Mononuclear cell (primary cell): ENCODE measurements around the gene ARFGAP1. TPM values are rescaled to one million over a fixed set of nuclear protein-coding genes. Genes with fewer than 3 reads are reported as not detected.

Experiments used
- H3K27me3 ChIP-seq: 2 replicates; pipeline ENCODE4 v1.6.0; 2011; ENCODE audit warnings: low read length, control low read depth; ENCODE audit not compliant: insufficient read depth
- H3K4me1 ChIP-seq: 2 replicates; pipeline ENCODE4 v1.5.1; 2011; ENCODE audit warnings: mild to moderate bottlenecking, low read length, control low read depth; ENCODE audit not compliant: insufficient read depth
- H3K4me3 ChIP-seq: 2 replicates; pipeline ENCODE4 v1.5.1; 2011; ENCODE audit warnings: mild to moderate bottlenecking, low read length, moderate library complexity
- H3K9me3 ChIP-seq: 2 replicates; pipeline ENCODE4 v1.5.1; 2011; ENCODE audit warnings: low read depth, mild to moderate bottlenecking, control low read depth, low read length
- total RNA-seq: library from RNA; depleted of rRNA; stranded (reverse); fragments of >200 nt; gene quantifications from one replicate; pipeline ENCODE4 v1.2.3, GENCODE V29; 2012

ARFGAP1 gene
- total RNA-seq, 1 donor, result 36.4 TPM

DNA sequence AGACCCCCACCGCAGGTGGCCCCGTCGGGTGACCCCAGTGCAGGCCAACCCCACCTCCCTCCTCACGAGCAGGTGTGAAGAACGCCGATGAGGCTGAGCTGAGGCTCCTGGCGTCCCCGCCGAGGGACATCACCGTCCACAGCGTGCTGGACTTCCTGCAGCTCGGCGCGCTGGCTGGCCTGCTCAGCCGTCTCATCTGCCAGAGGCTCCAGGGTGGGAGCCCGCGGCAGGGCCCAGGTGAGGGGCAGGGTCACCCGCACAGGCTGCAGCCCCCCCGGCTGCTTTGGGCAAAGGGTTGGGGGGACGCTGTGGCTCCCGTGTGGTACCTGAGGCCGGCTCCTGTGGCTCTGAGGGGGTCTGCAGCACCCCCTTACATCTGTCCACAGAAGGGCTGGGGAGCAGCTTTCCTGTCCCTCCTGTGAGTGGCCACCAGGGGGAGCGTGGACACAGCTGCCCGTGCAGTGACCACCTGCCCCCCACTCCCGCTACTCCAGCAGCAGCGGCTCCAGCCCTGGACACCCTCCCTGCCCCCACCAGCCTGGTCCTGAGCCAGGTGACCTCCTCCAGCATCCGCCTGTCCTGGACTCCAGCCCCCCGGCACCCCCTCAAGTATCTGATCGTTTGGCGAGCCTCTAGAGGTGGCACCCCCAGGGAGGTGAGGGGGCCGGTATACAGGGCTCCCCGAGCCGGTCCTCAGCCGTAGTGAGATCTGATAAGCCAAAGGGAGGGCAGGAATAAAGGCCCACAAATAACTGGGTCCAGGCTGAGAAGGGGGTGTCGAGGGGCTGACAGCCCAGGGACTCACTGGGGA, 36.9 kb downstream of the ARFGAP1 start:
- Histone ChIP-seq H3K4me1 (no peaks in the 10 kb centered on the region), H3K27me3 (no peaks in the 10 kb centered on the region), H3K9me3 (no peaks in the 10 kb centered on the region), H3K4me3 (no peak overlapping the region)

DNA sequence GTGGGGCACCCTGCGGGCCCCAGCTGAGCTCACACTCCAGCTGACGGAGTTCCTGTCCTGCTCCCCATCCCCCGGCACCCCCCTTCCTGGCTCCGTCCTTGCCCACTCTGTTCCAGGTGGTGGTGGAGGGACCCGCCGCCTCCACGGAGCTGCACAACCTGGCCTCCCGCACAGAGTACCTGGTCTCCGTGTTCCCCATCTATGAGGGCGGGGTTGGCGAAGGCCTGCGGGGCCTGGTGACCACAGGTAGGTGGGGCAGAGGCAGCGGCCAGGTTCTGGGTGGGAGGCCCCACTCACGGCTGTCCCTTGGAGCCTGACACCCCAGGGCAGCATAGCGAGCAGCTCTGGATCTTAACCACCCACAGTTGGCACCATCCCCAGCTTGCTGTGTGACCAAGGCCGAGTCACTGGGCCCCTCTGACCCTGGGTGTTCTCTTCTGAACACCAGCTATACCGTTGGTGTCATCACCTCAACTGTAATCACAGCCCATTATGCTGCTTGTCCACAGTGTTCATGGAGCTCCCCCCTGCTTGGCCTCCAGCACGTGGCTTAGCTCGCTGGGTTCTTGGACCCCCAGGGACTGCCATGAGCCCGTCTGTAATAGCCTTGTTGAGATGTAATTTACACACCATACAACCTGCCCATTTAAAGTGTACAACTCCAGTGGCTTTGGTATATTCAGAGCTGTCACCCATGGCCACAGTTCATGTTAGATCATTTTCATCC, 37.8 kb downstream of the ARFGAP1 start:
- Histone ChIP-seq H3K9me3 (no peaks in the 10 kb centered on the region), H3K27me3 (no peaks in the 10 kb centered on the region), H3K4me3 (no peak overlapping the region), H3K4me1 (no peaks in the 10 kb centered on the region)

DNA sequence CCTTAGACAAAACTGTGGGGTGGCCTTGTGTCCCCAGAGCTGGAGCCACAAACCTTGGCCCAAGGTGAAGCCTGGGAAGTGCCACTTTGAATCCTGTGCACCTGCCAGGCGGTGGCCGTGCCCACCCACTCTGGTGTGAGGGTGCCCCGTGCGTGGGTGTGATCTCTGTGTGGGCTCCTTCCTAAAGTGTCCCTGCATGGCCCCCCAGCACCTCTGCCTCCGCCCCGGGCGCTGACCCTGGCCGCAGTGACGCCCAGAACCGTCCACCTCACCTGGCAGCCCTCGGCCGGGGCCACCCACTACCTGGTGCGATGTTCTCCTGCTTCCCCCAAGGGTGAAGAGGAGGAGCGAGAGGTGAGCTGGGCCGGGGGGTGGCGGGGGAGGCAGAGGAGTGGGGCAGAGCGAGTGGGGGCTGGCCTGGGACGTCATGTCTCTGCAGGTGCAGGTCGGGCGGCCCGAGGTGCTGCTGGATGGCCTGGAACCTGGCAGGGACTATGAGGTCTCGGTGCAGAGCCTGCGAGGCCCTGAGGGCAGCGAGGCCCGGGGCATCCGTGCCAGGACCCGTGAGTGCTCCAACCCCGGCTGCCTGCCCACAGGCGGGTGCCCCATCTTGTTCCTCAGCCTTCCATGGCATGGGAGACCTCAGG, 38.7 kb downstream of the ARFGAP1 start:
- Histone ChIP-seq H3K4me3 (no peak overlapping the region), H3K4me1 (no peaks in the 10 kb centered on the region), H3K27me3 (no peaks in the 10 kb centered on the region), H3K9me3 (no peaks in the 10 kb centered on the region)

GRCh38 chr20:63311833-63312243, 39.2 kb downstream of the ARFGAP1 start:
- no peaks in the 10 kb centered on the region for H3K9me3 ChIP-seq
- H3K27me3 ChIP-seq, result no peaks in the 10 kb centered on the region
- H3K4me1 ChIP-seq, result no peaks in the 10 kb centered on the region
- no peak overlapping the region for H3K4me3 ChIP-seq

- Histone ChIP-seq H3K27me3 (no peaks in the 10 kb centered on the region), H3K4me1 (no peaks in the 10 kb centered on the region), H3K4me3 (no peak overlapping the region), H3K9me3 (no peaks in the 10 kb centered on the region)
Measured at GRCh38 chr20:63312273-63312672, 39.7 kb downstream of the ARFGAP1 start.

- H3K27me3 ChIP-seq, result no peaks in the 10 kb centered on the region
- H3K4me3 ChIP-seq, result no peak overlapping the region
- H3K4me1 ChIP-seq, result no peaks in the 10 kb centered on the region
- H3K9me3 ChIP-seq, result no peaks in the 10 kb centered on the region
Measured at GRCh38 chr20:63312690-63313348, 40.2 kb downstream of the ARFGAP1 start.

GRCh38 chr20:63313349-63314014, 40.9 kb downstream of the ARFGAP1 start:
- Histone ChIP-seq H3K4me3 (no peak overlapping the region), H3K9me3 (no peaks in the 10 kb centered on the region), H3K4me1 (no peaks in the 10 kb centered on the region), H3K27me3 (no peaks in the 10 kb centered on the region)

DNA sequence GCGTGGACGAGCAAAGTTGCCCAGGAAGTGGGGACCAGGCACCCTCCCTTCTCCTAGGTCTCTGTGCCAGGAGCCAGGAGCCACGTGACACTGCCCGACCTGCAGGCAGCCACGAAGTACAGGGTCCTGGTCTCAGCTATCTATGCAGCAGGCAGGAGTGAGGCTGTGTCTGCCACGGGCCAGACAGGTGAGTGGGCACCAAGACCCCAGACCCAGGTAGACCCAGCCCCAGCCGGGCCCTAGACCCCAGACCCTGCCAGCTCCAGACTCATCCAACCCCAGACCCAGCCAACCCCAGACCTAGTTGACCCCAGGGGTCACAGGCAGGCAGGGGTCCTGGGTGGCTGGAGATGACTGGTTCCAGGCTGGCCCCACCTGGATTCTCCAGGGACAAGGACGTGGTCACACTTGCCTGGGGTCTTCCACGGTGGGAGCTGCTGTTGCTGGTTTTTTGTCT, 41.4 kb downstream of the ARFGAP1 start:
- Histone ChIP-seq H3K4me1 (no peaks in the 10 kb centered on the region), H3K4me3 (no peak overlapping the region), H3K27me3 (no peaks in the 10 kb centered on the region), H3K9me3 (no peaks in the 10 kb centered on the region)

GRCh38 chr20:63314566-63315239, 42.1 kb downstream of the ARFGAP1 start:
- Histone ChIP-seq H3K27me3 (no peaks in the 10 kb centered on the region), H3K4me3 (no peak overlapping the region), H3K9me3 (no peaks in the 10 kb centered on the region), H3K4me1 (no peaks in the 10 kb centered on the region)

DNA sequence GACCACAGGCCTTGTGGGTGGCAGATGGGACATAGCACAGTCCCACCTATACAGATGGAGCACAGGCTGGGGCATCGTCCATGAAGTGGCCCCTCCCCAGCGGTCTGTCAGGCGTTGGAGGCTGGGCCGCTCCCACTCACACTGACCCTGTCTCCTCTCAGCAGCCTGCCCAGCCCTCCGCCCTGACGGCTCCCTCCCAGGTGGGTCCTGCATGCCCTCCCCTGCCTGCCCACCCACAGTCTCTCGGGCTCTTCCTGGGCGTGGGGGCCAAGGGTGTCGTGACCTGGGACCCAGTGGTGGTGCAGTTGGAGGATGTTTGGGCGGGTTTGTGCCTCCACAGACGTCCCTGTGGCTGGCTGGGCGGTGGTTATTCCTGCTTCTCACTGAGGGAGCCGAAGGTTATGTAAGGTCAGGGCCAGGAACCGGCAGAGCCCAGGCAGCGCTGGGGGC, 42.7 kb downstream of the ARFGAP1 start:
- no peaks in the 10 kb centered on the region for H3K27me3 ChIP-seq
- H3K4me3 ChIP-seq, result no peak overlapping the region
- no peaks in the 10 kb centered on the region for H3K4me1 ChIP-seq
- H3K9me3 ChIP-seq, result no peaks in the 10 kb centered on the region

DNA sequence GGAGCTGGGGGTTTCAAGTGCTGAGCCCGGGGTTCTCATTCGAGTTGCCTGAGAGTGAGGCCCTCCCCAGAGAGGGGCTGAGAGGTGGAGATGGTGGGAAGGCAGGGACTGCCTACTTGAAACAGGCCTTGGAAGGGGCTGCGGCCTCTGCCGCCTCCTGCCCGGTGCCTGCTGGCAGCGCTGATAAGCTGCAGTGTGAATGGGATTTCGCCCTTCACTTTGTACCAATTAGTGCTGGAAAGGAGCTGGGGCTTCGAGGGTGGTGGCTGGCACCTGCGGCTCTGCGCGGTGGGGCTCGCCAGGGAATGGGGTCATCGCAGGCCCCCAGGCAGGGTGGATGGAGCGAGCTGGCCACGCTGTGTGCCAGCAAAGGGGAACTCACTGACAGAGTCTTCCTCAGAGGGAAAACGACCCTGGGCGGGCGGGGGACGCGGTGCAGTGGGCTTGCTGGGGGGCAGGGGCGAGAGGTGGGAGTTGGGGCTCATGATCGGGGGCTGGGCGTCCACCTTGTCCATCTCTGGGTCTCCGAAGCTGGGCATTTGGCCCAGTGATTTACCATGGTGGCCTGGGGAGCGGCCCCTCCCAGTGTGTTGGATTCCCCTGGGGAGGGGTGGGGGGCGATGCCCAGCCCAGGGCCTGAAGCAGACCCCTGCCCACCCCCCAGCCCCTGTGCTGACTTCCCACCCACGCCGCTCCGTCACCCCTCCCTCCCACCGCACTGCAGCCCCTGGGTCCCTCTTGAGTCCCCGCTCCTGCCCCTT, 43.3 kb downstream of the ARFGAP1 start:
- H3K27me3 ChIP-seq, result no peaks in the 10 kb centered on the region
- H3K4me3 ChIP-seq, result no peak overlapping the region
- no peaks in the 10 kb centered on the region for H3K4me1 ChIP-seq
- no peaks in the 10 kb centered on the region for H3K9me3 ChIP-seq

DNA sequence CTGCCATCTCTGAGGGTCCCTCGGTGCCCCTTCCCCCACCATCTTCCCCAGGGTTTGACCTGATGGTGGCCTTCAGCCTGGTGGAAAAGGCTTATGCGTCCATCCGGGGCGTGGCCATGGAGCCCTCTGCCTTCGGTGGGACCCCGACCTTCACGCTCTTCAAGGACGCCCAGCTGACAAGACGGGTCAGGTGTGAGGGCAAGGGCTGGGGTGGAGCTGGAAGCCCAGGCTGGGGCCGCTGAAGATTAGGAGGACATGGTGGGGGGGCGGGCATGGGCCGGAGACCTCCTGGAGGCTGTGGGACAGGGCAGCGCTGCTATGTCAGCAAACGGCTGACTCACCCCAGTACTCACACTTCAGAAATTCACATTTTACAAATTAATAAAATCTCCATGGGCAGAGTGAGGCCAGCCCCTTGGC, 43.9 kb downstream of the ARFGAP1 start:
- no peak overlapping the region for H3K4me3 ChIP-seq
- no peaks in the 10 kb centered on the region for H3K9me3 ChIP-seq
- no peaks in the 10 kb centered on the region for H3K27me3 ChIP-seq
- no peaks in the 10 kb centered on the region for H3K4me1 ChIP-seq

DNA sequence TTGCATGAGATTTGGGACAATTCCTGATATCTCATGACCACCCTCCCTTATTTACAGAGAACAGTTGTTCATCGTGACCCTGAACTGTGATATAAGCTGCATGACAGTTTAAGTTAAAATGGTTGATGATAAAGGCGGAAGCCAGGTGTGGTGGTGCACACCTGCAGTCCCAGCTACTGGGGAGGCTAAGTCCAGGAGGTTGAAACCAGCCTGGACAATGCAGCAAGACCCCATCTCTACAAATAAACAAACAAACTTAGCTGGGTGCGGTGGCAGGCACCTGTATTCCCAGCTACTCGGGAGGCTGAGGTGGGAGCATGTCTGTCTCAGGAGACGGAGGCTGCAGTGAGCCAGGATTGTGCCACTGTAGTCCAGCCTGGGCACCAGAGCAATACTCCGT, 44.4 kb downstream of the ARFGAP1 start:
- Histone ChIP-seq H3K4me3 (no peak overlapping the region), H3K9me3 (no peaks in the 10 kb centered on the region), H3K27me3 (no peaks in the 10 kb centered on the region), H3K4me1 (no peaks in the 10 kb centered on the region)
